NB4 (cell line): Measurements from ENCODE around the gene EPS15.
"Not testable (repeated sequence)": the region's sequence is repeated elsewhere in the genome, so short reads cannot be mapped to it uniquely, and the experiment has no call there.

Source experiments
- DNase-seq: peaks from one replicate; pipeline ENCODE4 v3.0.0; 2010; ENCODE audit warnings: low read depth
- H3K4me3 ChIP-seq: one replicate; pipeline ENCODE4 v1.5.1; 2011; ENCODE audit warnings: mild to moderate bottlenecking, low read depth, low read length, moderate library complexity
- CTCF ChIP-seq: IDR thresholded peaks from one replicate; pipeline ENCODE4 v1.5.1; 2012; ENCODE audit warnings: low read depth, low read length
- MYC ChIP-seq: IDR thresholded peaks from 2 replicates; pipeline ENCODE4 v1.6.1; 2011; ENCODE audit warnings: low read depth, low read length
- POLR2A ChIP-seq: IDR thresholded peaks from 2 replicates; pipeline ENCODE4 v1.6.1; 2011; ENCODE audit warnings: mild to moderate bottlenecking; ENCODE audit not compliant: insufficient read length; ENCODE audit errors: extremely low read depth
- TF ChIP-seq, protein P1 (sequence below): IDR thresholded peaks from 2 replicates; pipeline ENCODE4 v1.6.1; 2011; ENCODE audit warnings: low read depth, low read length

EPS15 gene

DNA sequence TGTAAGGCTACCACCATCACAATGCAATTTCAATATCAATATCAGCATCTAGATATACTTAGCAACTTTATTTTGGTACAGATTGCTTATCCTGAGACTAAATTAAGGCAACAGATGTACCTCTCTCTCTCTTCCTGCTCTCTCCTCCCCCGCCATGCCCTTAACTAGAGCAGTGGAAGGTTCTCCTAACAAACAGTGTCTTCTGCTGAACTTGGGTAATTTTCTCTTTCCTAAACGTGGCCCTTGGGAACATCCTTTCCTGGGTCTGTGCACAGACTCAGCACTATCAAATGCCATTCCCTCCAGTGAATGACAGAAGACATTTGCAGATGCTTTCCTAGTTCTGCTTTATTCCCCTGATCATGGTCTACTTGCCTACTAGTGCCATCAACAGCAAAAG lies 103.1 kb downstream of the EPS15 start:
- TF ChIP-seq, protein P1, sequence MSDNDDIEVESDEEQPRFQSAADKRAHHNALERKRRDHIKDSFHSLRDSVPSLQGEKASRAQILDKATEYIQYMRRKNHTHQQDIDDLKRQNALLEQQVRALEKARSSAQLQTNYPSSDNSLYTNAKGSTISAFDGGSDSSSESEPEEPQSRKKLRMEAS = no peak
- no peak for TF ChIP-seq POLR2A
- peak; percentile 18 for DNase-seq
- no peak overlapping the region for H3K4me3 ChIP-seq

GRCh38 chr1:51414811-51415210 lies 104.3 kb downstream of the EPS15 start:
- H3K4me3 ChIP-seq = no peak overlapping the region
- no peak for DNase-seq
- TF ChIP-seq CTCF (no peak), POLR2A (no peak), MYC (no peak)
- TF ChIP-seq, protein P1 = no peak

- DNase-seq, H3K4me3 ChIP-seq: not testable (repeated sequence)
Measured at GRCh38 chr1:51411820-51412219, 107.2 kb downstream of the EPS15 start.

- no peak overlapping the region for H3K4me3 ChIP-seq
- no peak for TF ChIP-seq MYC
- TF ChIP-seq POLR2A = no peak
- no peak for TF ChIP-seq CTCF
- TF ChIP-seq, protein P1 = no peak
- DNase-seq = no peak
Measured at GRCh38 chr1:51410568-51411460, 108.3 kb downstream of the EPS15 start.

DNA sequence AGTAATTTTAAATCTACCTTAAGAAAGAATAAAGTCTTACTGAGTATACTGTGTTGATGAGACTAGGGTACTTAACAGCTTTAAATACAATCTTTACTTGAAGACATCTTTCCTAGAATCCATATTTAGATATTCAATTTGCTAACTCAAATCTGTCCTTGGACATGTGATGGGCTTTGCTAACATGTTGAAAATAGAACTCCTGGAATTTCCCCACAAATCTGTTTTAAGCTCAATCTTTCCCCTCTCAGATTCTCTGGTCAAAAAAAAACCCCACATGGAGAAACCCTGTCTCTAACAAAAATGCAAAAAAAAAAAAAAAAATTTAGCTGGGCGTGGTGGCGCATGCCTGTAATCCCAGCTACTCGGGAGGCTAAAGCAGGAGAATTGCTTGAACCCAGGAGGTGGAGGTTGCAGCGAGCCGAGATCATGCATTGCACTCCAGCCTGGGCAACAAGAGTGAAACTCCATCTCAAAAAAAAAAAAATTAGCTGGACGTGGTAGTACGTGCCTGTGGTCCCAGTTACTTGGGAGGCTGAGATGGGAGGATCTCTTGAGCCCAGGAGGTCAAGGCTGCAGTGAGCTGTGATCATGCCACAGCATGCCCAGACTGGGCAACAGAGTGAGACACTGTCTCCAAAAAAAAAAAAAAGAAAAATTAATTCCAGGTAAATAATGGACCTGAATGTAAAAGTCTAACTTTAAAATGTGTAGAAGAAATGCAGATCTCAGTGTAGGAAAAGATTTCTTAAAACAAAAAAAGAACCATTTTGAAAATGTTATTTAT lies 109.1 kb downstream of the EPS15 start:
- DNase-seq, H3K4me3 ChIP-seq: not testable (repeated sequence)

GRCh38 chr1:51392241-51392640 lies 126.8 kb downstream of the EPS15 start:
- no peak for DNase-seq
- TF ChIP-seq MYC = no peak
- TF ChIP-seq POLR2A = no peak
- TF ChIP-seq, protein P1 = no peak
- no peak for TF ChIP-seq CTCF

DNA sequence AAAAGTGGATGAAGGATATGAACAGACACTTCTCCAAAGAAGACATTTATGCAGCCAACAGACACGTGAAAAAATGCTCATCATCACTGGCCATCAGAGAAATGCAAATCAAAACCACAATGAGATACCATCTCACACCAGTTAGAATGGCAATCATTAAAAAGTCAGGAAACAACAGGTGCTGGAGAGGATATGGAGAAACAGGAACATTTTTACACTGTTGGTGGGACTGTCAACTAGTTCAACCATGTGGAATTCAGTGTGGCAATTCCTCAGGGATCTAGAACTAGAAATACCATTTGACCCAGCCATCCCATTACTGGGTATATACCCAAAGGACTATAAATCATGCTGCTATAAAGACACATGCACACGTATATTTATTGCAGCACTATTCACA lies 128.4 kb downstream of the EPS15 start:
- H3K4me3 ChIP-seq, DNase-seq: not testable (repeated sequence)

More at GRCh38 chr1:51392241-51392640, 126.8 kb downstream of the EPS15 start:
- no peak overlapping the region for H3K4me3 ChIP-seq

- H3K4me3 ChIP-seq, DNase-seq: not testable (repeated sequence)
Measured at GRCh38 chr1:51387288-51387687, 131.8 kb downstream of the EPS15 start.

- DNase-seq, H3K4me3 ChIP-seq: not testable (repeated sequence)
Measured at GRCh38 chr1:51386259-51386658, 132.8 kb downstream of the EPS15 start.
